ENCODE data around the gene MYBL2.

MYBL2 gene

GRCh38 chr20:43721097-43721428, 54.1 kb downstream of the MYBL2 start:
- FAIRE-seq (no peak), DNase-seq (ENCODE audit: insufficient read length, low spot score) (no peak)

GRCh38 chr20:43721429-43722152, 54.7 kb downstream of the MYBL2 start:
- DNase-seq (ENCODE audit: insufficient read length, low spot score): no peak
- FAIRE-seq: no peak

- FAIRE-seq: no peak
- DNase-seq (ENCODE audit: insufficient read length, low spot score): no peak
Observed at GRCh38 chr20:43722153-43722505, 55.2 kb downstream of the MYBL2 start.

GRCh38 chr20:43723186-43723585, 56.3 kb downstream of the MYBL2 start:
- FAIRE-seq: no peak
- DNase-seq (ENCODE audit: insufficient read length, low spot score): no peak

GRCh38 chr20:43723735-43724134, 56.8 kb downstream of the MYBL2 start:
- DNase-seq (ENCODE audit: insufficient read length, low spot score) (no peak), FAIRE-seq (no peak)

GRCh38 chr20:43724383-43724782, 57.5 kb downstream of the MYBL2 start:
- FAIRE-seq (no peak), DNase-seq (ENCODE audit: insufficient read length, low spot score) (no peak)

GRCh38 chr20:43725666-43726065, 58.8 kb downstream of the MYBL2 start:
- DNase-seq (ENCODE audit: insufficient read length, low spot score) (no peak), FAIRE-seq (no peak)

GRCh38 chr20:43726333-43726732, 59.4 kb downstream of the MYBL2 start:
- no peak for FAIRE-seq
- no peak for DNase-seq (ENCODE audit: insufficient read length, low spot score)

- DNase-seq (ENCODE audit: insufficient read length, low spot score): no peak
- FAIRE-seq: no peak
Observed at GRCh38 chr20:43726811-43727338, 60.0 kb downstream of the MYBL2 start, which contains the start of gene GTSF1L. Gene GTSF1L, minus strand, starts transcription at chr20:43727002. Its CDS starts 308 bp downstream, at chr20:43726694.

GRCh38 chr20:43727980-43728590, 61.2 kb downstream of the MYBL2 start:
- DNase-seq (ENCODE audit: insufficient read length, low spot score) (no peak), FAIRE-seq (no peak)

GRCh38 chr20:43728686-43729255, 61.9 kb downstream of the MYBL2 start:
- no peak for DNase-seq (ENCODE audit: insufficient read length, low spot score)

GRCh38 chr20:43731469-43731868, 64.6 kb downstream of the MYBL2 start:
- FAIRE-seq (no peak), DNase-seq (ENCODE audit: insufficient read length, low spot score) (no peak)

More at GRCh38 chr20:43728686-43729255, 61.9 kb downstream of the MYBL2 start:
- no peak for FAIRE-seq

GRCh38 chr20:43731927-43732326, 65.0 kb downstream of the MYBL2 start:
- FAIRE-seq: no peak
- no peak for DNase-seq (ENCODE audit: insufficient read length, low spot score)

- DNase-seq (ENCODE audit: insufficient read length, low spot score): no peak
Observed at GRCh38 chr20:43736588-43737158, 69.8 kb downstream of the MYBL2 start.

GRCh38 chr20:43737925-43738324, 71.0 kb downstream of the MYBL2 start:
- no peak for FAIRE-seq

More at GRCh38 chr20:43736588-43737158, 69.8 kb downstream of the MYBL2 start:
- FAIRE-seq: peak; percentile 39

GRCh38 chr20:43739148-43739749, 72.3 kb downstream of the MYBL2 start:
- DNase-seq (ENCODE audit: insufficient read length, low spot score): no peak
- FAIRE-seq: no peak

More at GRCh38 chr20:43737925-43738324, 71.0 kb downstream of the MYBL2 start:
- no peak for DNase-seq (ENCODE audit: insufficient read length, low spot score)

- FAIRE-seq (no peak), DNase-seq (ENCODE audit: insufficient read length, low spot score) (no peak)
Observed at GRCh38 chr20:43740642-43741041, 73.7 kb downstream of the MYBL2 start.

- DNase-seq (ENCODE audit: insufficient read length, low spot score) (no peak), FAIRE-seq (no peak)
Observed at GRCh38 chr20:43744151-43744611, 77.3 kb downstream of the MYBL2 start.

- DNase-seq (ENCODE audit: insufficient read length, low spot score) (no peak), FAIRE-seq (no peak)
Observed at GRCh38 chr20:43744966-43745730, 78.2 kb downstream of the MYBL2 start.
